Sigmoid colon (tissue), 7 donors: ENCODE measurements around the gene M6PR. TPM values are rescaled to one million over a fixed set of nuclear protein-coding genes. Genes with fewer than 3 reads are reported as not detected.

Source experiments
- polyA plus RNA-seq, 3 donors: library from polyadenylated mRNA; stranded (reverse); fragments of 200-250 nt; gene quantifications; one replicate each; pipeline ENCODE4 v1.2.3, GENCODE V29; 2013
- total RNA-seq, 4 donors: library from RNA; depleted of rRNA; stranded (reverse); fragments of >200 nt; gene quantifications; one replicate each; pipeline ENCODE4 v1.1.0, GENCODE V29; 2016
- donor health status: healthy with polysubstance abuse.
- donor health status: Bipolar disorder and iron deficiency.
- donor health status: healthy.

M6PR gene
- total and polyA plus RNA-seq, 7 donors: 18.0 to 97.0 (median 63.5) TPM

Other genes starting within 250 kb of the M6PR start
- not detected for gene A2ML1, start 127.0 kb downstream of the M6PR start, total RNA-seq
- gene A2ML1, start 127.0 kb downstream of the M6PR start, polyA plus RNA-seq: under 1 TPM in 2 of 3 donors, not detected in 1; 0.06 to 0.60 TPM
- 10 to 100 TPM; 31.0 to 46.8 (median 36.7) TPM for gene PHC1, start 35.1 kb downstream of the M6PR start, total RNA-seq
- gene PHC1, start 35.1 kb downstream of the M6PR start, polyA plus RNA-seq: 10 to 100 TPM in 1 of 3 donors, 1 to 10 TPM in 2; 2.1 to 14.7 (median 3.0) TPM
- gene KLRG1, start 39.9 kb upstream of the M6PR start, total RNA-seq: 1 to 10 TPM; 1.2 to 4.3 (median 3.0) TPM
- 1 to 10 TPM in 1 of 3 donors, not detected in 2; 3.5 TPM for gene KLRG1, start 39.9 kb upstream of the M6PR start, polyA plus RNA-seq
- gene A2M, start 166.3 kb upstream of the M6PR start, total RNA-seq: 100 to 1,000 TPM; 195 to 296 (median 253) TPM
- 10 to 100 TPM; 34.2 to 60.7 (median 55.3) TPM for gene A2M, start 166.3 kb upstream of the M6PR start, polyA plus RNA-seq